Stimulated activated CD4-positive, alpha-beta T cell treated with anti-CD3 and anti-CD28 coated beads, Interleukin-1b, Interleukin-23, amount 100 ng/mL, for 4 hours (primary cell): ENCODE results near the gene TSPAN2.
"Not testable (repeated sequence)": the region's sequence is repeated elsewhere in the genome, so short reads cannot be mapped to it uniquely, and the experiment has no call there.

Source experiments
- DNase-seq, 2 donors: peaks; one replicate each; pipeline ENCODE4 v3.0.0-alpha.2; 2020; ENCODE audit warnings: low read depth in 2 of 2

Gene TSPAN2

GRCh38 chr1:115036814-115037507 lies 52.3 kb downstream of the TSPAN2 start:
- DNase-seq = no peak

GRCh38 chr1:115035652-115036051 lies 53.7 kb downstream of the TSPAN2 start:
- DNase-seq = no peak

GRCh38 chr1:115031595-115031994 lies 57.7 kb downstream of the TSPAN2 start:
- DNase-seq = no peak

GRCh38 chr1:115029526-115029925 lies 59.8 kb downstream of the TSPAN2 start, which contains the start of gene TSHB:
TSHB (plus strand) TSS chr1:115029826; CDS start chr1:115033363, 3,537 bp downstream.
- no peak for DNase-seq

DNA sequence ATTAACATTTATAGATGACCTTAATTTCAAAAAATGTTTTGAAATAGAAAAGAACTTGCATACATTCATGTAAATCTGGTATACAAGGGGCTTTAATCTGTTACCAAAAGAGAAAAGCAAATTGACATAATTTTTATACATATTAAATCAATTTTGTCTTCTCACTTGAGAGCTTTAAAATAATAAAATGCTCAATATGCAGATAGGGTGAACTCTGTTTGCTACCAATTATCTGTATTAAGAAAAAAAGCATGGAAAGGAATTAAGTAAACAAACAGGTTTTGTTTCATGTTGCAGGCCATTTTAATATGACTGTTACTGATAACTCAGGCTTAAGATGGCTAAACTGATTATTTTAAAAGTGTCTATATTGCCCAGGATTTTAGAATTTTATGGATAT lies 65.7 kb downstream of the TSPAN2 start:
- no peak for DNase-seq

- no peak for DNase-seq
Observed at GRCh38 chr1:115021145-115021544, 68.2 kb downstream of the TSPAN2 start.

DNA sequence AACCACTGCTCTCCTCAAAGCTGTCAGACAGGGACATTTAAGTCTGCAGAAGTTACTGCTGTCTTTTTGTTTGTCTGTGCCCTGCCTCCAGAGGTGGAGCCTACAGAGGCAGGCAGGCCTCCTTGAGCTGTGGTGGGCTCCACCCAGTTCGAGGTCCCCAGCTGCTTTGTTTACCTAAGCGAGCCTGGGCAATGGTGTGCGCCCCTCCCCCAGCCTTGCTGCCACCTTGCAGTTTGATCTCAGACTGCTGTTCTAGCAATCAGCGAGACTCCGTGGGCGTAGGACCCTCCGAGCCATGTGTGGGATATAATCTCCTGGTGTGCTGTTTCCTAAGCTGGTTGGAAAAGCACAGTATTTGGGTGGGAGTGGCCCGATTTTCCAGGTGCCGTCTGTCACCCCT lies 69.8 kb downstream of the TSPAN2 start:
- DNase-seq = not testable (repeated sequence)

DNA sequence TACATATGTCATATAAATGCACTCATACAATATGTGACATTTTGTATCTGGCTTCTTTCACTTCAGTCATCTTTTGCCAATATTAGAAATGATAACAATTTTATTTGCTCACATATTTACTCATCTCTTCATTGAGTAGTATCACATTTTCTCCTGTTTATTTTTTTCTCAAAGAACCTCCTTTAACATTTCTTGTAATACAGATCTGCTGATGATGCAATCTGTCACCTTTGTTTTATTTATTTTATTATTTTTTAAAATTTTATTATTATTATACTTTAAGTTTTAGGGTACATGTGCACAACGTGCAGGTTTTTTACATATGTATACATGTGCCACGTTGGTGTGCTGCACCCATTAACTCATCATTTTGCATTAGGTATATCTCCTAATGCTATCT lies 75.5 kb downstream of the TSPAN2 start:
- no peak for DNase-seq

- no peak for DNase-seq
Observed at GRCh38 chr1:115012434-115012833, 76.9 kb downstream of the TSPAN2 start.

DNA sequence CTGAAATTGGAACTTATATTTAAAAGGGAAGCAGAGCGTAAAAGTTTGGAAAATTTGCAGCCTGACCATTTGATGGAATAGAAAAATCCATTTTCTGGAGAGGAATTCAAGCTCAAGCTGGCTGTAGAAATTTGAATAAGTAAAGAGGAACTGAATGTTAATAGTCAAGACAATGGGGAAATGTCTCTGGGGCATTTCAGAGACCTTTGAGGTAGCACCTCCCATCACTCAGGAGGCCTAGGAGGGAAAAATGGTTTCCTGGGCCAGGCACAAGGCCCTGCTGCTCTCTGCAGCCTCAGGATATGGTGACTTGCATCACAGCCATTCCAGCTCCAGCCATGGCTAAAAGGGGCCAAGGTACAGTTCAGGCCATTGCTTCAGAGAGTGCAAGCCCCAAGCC lies 77.3 kb downstream of the TSPAN2 start:
- DNase-seq = no peak

- DNase-seq = no peak
Observed at GRCh38 chr1:115006191-115006590, 83.1 kb downstream of the TSPAN2 start.
